Neuronal stem cell (in vitro differentiated cells): ENCODE results near the gene UQCR11.
"Not testable (repeated sequence)": the region's sequence is repeated elsewhere in the genome, so short reads cannot be mapped to it uniquely, and the experiment has no call there.

Experiments used
- DNase-seq: peaks from one replicate; pipeline ENCODE4 v3.0.0-alpha.2; 2013; ENCODE audit warnings: low spot score
- H2AFZ ChIP-seq: one replicate; pipeline ENCODE4 v1.6.1; 2013; ENCODE audit warnings: mild to moderate bottlenecking, low read length, inconsistent platforms
- H2AK5ac ChIP-seq: 2 replicates; pipeline ENCODE4 v1.6.1; 2013; ENCODE audit warnings: low read depth, mild to moderate bottlenecking, inconsistent platforms, low read length, moderate library complexity, mixed read lengths
- H2BK120ac ChIP-seq: 2 replicates; pipeline ENCODE4 v1.6.1; 2013; ENCODE audit warnings: low read depth, mild to moderate bottlenecking, inconsistent platforms, low read length, moderate library complexity, mixed read lengths
- H2BK12ac ChIP-seq: one replicate; pipeline ENCODE4 v1.6.1; 2013; ENCODE audit warnings: low read length, inconsistent platforms
- H2BK15ac ChIP-seq: 2 replicates; pipeline ENCODE4 v1.6.1; 2013; ENCODE audit warnings: mild to moderate bottlenecking, low read length, inconsistent platforms, mixed read lengths
- H2BK5ac ChIP-seq: one replicate; pipeline ENCODE4 v1.6.1; 2013; ENCODE audit warnings: inconsistent platforms, mild to moderate bottlenecking, low read length, moderate library complexity
- H3K14ac ChIP-seq: one replicate; pipeline ENCODE4 v1.6.1; 2013; ENCODE audit warnings: low read length, inconsistent platforms
- H3K18ac ChIP-seq: 2 replicates; pipeline ENCODE4 v1.6.1; 2013; ENCODE audit warnings: low read length, inconsistent platforms
- H3K23ac ChIP-seq: 2 replicates; pipeline ENCODE4 v1.6.1; 2013; ENCODE audit warnings: low read depth, mild to moderate bottlenecking, mixed read lengths, low read length, inconsistent platforms; ENCODE audit not compliant: poor library complexity
- H3K27ac ChIP-seq: replicated peaks from 3 replicates; pipeline ENCODE4 v1.5.1; 2013; ENCODE audit warnings: low read length, inconsistent platforms
- H3K27me3 ChIP-seq, 3 experiments: 2 replicates each; pipeline ENCODE4 v1.6.1; 2013; ENCODE audit warnings: low read length in 3 of 3, mild to moderate bottlenecking in 2 of 3, inconsistent platforms in 1 of 3, low read depth in 1 of 3, mixed read lengths in 1 of 3, moderate library complexity in 1 of 3; ENCODE audit not compliant: control insufficient read depth in 3 of 3, insufficient read depth in 3 of 3
- H3K36me3 ChIP-seq, 2 donors: replicated peaks in 1 of 2; 2 replicates each; pipeline ENCODE4 v1.6.1; 2013; ENCODE audit warnings: low read length in 2 of 2; ENCODE audit not compliant: control insufficient read depth in 2 of 2, insufficient read depth in 2 of 2
- H3K4ac ChIP-seq: 2 replicates; pipeline ENCODE4 v1.6.1; 2013; ENCODE audit warnings: inconsistent platforms, mild to moderate bottlenecking, low read length, moderate library complexity
- H3K4me1 ChIP-seq, 2 donors: 1 replicate in 1 of 2; 2 replicates in 1 of 2; pipeline ENCODE4 v1.6.1; 2013; ENCODE audit warnings: low read length in 2 of 2, low read depth in 1 of 2; ENCODE audit not compliant: control insufficient read depth in 2 of 2, insufficient read depth in 1 of 2
- H3K4me2 ChIP-seq: one replicate; pipeline ENCODE4 v1.6.1; 2013; ENCODE audit warnings: mild to moderate bottlenecking, low read length, inconsistent platforms; ENCODE audit not compliant: insufficient read depth, poor library complexity, severe bottlenecking
- H3K4me3 ChIP-seq, 2 donors: 2 replicates each; pipeline ENCODE4 v1.5.1; 2013; ENCODE audit warnings: low read length in 2 of 2, mild to moderate bottlenecking in 2 of 2, inconsistent platforms in 1 of 2, moderate library complexity in 1 of 2
- H3K79me1 ChIP-seq: one replicate; pipeline ENCODE4 v1.6.1; 2013; ENCODE audit warnings: low read depth, mild to moderate bottlenecking, inconsistent platforms, low read length, moderate library complexity
- H3K9ac ChIP-seq: one replicate; pipeline ENCODE4 v1.6.1; 2013; ENCODE audit warnings: mild to moderate bottlenecking, low read depth, low read length, inconsistent platforms; ENCODE audit not compliant: poor library complexity
- H3K9me3 ChIP-seq, 2 donors: replicated peaks in 1 of 2; 2 replicates each; pipeline versions ENCODE3 to v1.6.1; 2013; ENCODE audit warnings: low read length in 2 of 2, mild to moderate bottlenecking in 2 of 2, inconsistent platforms in 1 of 2, low read depth in 1 of 2, mixed read lengths in 1 of 2, moderate library complexity in 1 of 2; ENCODE audit not compliant: control insufficient read depth in 2 of 2, insufficient read depth in 1 of 2
- H4K8ac ChIP-seq: one replicate; pipeline ENCODE4 v1.6.1; 2013; ENCODE audit warnings: low read depth, mild to moderate bottlenecking, inconsistent platforms, low read length, moderate library complexity
- H4K91ac ChIP-seq: one replicate; pipeline ENCODE4 v1.6.1; 2013; ENCODE audit warnings: low read length, low read depth, mild to moderate bottlenecking, inconsistent platforms; ENCODE audit not compliant: poor library complexity
- WGBS, 2 donors: extraction: QIAGEN DNeasy Blood & Tissue Kit; methylation state at CpG; one replicate each; pipeline ENCODE4 v1.1.7; 2013; ENCODE audit warnings: missing lambda C conversion rate in 2 of 2, mixed read lengths in 1 of 2; ENCODE audit not compliant: insufficient read length in 2 of 2, insufficient replicate concordance in 1 of 2; ENCODE audit errors: extremely low coverage in 2 of 2; 5-methylcytosine and 5-hydroxymethylcytosine counted together

UQCR11 gene

DNA sequence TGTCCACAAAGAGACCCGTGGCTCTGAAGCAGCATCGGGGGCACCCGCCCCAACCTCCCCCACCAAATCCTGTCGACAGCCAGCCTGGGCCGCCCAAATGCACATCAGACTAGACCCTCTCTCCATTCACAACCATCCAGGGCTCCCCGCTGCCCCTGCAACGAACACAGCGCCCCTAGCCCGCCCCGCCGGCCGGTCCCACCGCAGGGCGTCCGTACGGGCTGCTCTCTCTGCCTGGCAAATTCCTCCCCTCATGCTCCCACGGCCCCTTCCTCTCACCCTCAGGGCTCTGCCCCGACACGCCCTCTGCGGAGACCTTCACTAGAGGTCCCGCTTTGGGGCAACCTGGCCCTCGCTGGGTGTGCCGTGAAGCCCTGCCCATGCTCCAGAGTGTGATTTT is 40.0 kb upstream of the UQCR11 start:
- no peak overlapping the region for H2BK12ac ChIP-seq
- H3K4me2 ChIP-seq, result no peak overlapping the region
- no peak overlapping the region for H2BK15ac ChIP-seq
- peaks cover 0 to 4% of the 10 kb centered on the region in 2 donors for H3K9me3 ChIP-seq
- no peak overlapping the region for H3K4ac ChIP-seq
- no peak overlapping the region for H3K9ac ChIP-seq
- peaks cover 58% of the 10 kb centered on the region for H3K79me1 ChIP-seq
- H2BK5ac ChIP-seq, result no peak overlapping the region
- no peaks in the 10 kb centered on the region for H3K27me3 ChIP-seq
- no peak overlapping the region for H3K14ac ChIP-seq
- H3K4me3 ChIP-seq, result no peak overlapping the region
- no peak overlapping the region for H4K8ac ChIP-seq
- no peak overlapping the region for H2AFZ ChIP-seq
- peaks cover 76 to 99% of the 10 kb centered on the region in 2 donors for H3K36me3 ChIP-seq
- H4K91ac ChIP-seq, result no peak overlapping the region
- DNase-seq, result no peak
- no peak overlapping the region for H3K23ac ChIP-seq
- no CpG with 5 or more reads among the region's 23 CpGs for WGBS, 2 donors
- no peak overlapping the region for H2AK5ac ChIP-seq
- no peak overlapping the region for H2BK120ac ChIP-seq
- no peak overlapping the region for H3K27ac ChIP-seq
- H3K18ac ChIP-seq, result peak overlapping the region; percentile 57
- H3K4me1 ChIP-seq, result peaks cover 3 to 6% of the 10 kb centered on the region in 2 donors

DNA sequence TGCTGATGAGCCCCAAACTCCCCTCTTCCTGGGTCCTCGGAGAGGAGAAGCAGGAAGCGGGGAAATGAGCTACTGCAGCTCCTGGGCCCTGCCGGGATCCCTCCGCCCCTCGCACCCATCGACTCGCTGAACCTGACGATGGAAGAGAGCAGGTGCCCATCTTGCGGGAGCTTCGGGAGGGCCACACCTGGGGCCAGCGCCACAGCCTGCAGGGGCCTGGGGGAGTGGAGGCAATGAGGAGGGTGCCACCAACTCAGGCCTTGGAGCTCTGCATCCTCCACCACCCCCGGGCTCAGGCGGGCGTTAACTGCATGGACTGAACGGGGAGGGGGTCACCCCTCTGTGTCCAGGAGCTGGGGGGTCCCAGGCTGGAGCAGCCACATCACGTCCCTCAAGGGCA is 38.8 kb upstream of the UQCR11 start:
- no CpG with 5 or more reads among the region's 16 CpGs for WGBS, 2 donors
- no peak overlapping the region for H3K4me2 ChIP-seq

DNA sequence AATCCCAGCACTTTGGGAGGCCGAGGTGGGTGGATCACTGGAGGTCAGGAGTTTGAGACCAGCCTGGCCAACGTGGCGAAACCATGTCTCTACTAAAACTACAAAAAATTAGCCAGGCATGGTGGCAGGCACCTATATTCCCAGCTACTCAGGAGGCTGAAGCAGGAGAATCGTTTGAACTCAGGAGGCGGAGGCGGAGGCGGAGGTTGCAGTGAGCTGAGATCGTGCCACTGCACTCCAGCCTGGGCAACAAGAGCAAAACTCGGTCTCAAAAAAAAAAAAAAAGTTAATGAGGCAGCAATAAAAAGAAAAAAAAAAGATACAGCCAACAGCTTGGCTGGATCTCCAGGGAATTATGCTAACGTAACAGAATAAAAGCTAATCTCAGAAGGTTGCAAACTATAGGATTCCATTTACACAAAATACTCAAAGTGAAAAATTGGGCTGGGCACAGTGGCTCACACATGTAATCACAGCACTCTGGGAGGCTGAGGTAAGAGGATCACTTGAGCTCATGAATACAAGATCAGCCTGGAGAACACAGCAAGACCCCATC is 35.7 kb upstream of the UQCR11 start:
- not testable (repeated sequence) for H3K23ac ChIP-seq, H3K27ac ChIP-seq, H4K91ac ChIP-seq, H3K18ac ChIP-seq, DNase-seq, H2AK5ac ChIP-seq, H3K4me1 ChIP-seq, H2BK15ac ChIP-seq, H4K8ac ChIP-seq, H3K4me3 ChIP-seq, H3K4ac ChIP-seq, H2AFZ ChIP-seq, H2BK5ac ChIP-seq, H3K4me2 ChIP-seq, H3K27me3 ChIP-seq, H3K14ac ChIP-seq, H2BK120ac ChIP-seq, H2BK12ac ChIP-seq, H3K9ac ChIP-seq, H3K9me3 ChIP-seq
- H3K79me1 ChIP-seq, result peaks cover 39% of the 10 kb centered on the region
- no CpG with 5 or more reads among the region's 10 CpGs for WGBS, 2 donors
- peaks cover 67 to 98% of the 10 kb centered on the region in 2 donors for H3K36me3 ChIP-seq

More for the DNA sequence above, 38.8 kb upstream of the UQCR11 start:
- Histone ChIP-seq H3K4me3 (no peak overlapping the region), H3K79me1 (peaks cover 51% of the 10 kb centered on the region), H3K18ac (no peak overlapping the region), H3K9me3 (peaks cover 0 to 3% of the 10 kb centered on the region in 2 donors), H3K14ac (no peak overlapping the region), H2BK5ac (no peak overlapping the region), H2BK15ac (no peak overlapping the region), H3K27me3 (no peaks in the 10 kb centered on the region), H4K8ac (no peak overlapping the region), H2AFZ (no peak overlapping the region), H3K4me1 (peaks cover 0 to under 1% of the 10 kb centered on the region in 2 donors), H4K91ac (no peak overlapping the region), H3K23ac (no peak overlapping the region), H3K4ac (no peak overlapping the region), H2BK12ac (no peak overlapping the region), H2AK5ac (no peak overlapping the region), H3K27ac (no peak overlapping the region), H2BK120ac (no peak overlapping the region), H3K36me3 (peaks cover 73 to 99% of the 10 kb centered on the region in 2 donors), H3K9ac (no peak overlapping the region)
- no peak for DNase-seq

DNA sequence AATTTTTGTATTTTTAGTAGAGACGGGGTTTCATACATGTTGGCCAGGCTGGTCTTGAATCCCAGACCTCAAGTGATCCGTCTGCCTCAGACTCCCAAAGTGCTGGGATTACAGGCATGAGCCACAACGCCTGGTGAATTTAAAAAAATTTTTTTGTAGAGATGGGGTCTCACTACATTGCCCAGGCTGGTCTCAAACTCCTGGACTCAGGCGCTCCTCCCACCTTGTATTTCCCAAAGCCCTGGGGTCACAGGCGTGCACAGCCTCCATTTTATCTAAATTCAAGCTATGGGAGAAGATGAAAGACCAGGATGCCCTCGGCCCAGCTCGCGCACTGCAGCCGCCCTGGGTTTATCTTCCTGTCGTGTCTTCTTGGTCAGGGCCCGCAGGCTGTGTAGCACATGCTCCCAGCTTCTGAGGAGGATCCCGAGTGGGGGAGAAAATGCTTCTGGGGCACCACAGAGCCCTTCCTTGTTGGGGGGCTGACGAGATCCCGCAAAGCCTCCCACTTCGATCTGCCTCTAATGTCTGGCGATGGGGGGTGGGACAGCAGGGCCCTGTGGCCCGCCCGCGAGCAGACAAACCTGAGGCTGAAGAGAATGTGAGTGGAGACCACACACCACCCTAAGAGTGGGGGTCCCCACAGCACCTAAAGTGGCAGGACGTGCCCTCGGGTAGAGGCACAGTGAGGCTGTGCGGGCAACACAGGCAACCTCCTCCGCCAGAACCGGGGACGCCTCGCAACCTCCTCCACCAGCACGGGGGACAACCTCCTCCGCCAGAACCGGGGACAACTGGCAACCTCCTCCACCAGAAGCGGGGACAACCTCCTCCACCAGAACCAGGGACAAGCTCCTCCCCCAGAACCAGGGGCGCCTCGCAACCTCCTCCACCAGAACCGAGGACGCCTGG is 31.3 kb upstream of the UQCR11 start:
- Histone ChIP-seq H3K27ac (no peak overlapping the region), H3K14ac (no peak overlapping the region), H4K91ac (no peak overlapping the region), H3K9ac (no peak overlapping the region), H3K4me2 (no peak overlapping the region), H2BK5ac (no peak overlapping the region), H2BK15ac (no peak overlapping the region), H2BK12ac (no peak overlapping the region), H3K18ac (no peak overlapping the region), H3K9me3 (peaks cover 5 to 12% of the 10 kb centered on the region in 2 donors), H3K4me1 (no peaks in the 10 kb centered on the region), H2AFZ (no peak overlapping the region), H3K36me3 (peaks cover 61 to 98% of the 10 kb centered on the region in 2 donors), H3K4ac (no peak overlapping the region), H3K4me3 (no peak overlapping the region), H3K79me1 (peaks cover 42% of the 10 kb centered on the region), H3K27me3 (no peaks in the 10 kb centered on the region), H2AK5ac (no peak overlapping the region), H3K23ac (no peak overlapping the region), H2BK120ac (no peak overlapping the region), H4K8ac (no peak overlapping the region)
- no peak for DNase-seq
- WGBS, 2 donors, result no CpG with 5 or more reads among the region's 34 CpGs
